ENCODE data around the gene C4orf36.

Gene C4orf36, protein sequence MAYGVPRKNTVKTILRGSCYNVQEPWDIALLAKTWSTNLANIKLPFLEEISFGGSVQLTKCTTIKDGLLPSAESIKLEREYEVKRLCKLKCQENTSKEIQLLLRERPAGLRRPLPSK

DNA sequence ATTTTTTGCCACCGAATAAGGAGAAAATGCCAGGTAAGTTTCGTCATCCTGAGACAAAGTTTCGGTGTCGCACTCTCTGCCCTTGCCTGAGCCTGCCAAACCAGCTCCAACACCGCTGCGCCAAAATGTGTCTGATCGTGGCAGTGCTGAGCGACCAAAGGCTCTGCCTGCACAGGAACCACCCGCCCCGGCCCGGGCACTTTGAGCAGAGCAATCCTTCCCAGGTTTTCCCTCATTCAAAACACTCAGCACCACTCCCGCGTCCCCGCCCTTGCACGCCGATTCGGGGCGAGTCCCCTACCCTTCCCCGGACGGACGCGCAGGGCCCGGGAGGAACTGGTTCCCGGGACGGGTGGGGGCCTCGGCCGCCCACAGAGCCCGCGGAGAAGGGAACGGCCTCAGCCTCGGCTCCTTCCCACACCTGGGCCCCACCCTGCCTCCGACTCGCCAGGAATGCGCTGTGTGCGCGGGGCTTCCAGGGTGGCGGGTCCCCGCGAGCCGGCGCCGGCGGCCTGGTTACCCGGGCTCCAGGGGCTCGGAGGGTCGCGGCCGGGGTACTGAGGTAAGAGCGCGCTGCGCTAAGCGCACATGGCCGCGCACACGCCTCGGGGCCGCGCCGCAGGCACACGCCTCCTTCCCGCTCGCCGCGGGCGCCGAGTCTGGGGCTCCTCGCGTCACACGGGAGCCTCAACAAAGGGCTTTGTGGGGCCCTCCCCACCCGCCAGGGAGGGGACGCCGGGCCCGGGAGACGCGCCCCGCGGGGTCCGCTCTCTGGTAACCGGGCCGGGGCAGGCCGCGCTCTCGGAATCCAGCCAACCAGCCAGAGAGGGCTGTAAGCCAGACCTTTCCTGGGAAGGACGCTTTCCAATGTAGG lies at the start of gene C4orf36:
C4orf36 (minus strand) TSS at position 661 of the 874 bp plus-strand sequence. CDS start 902 bp downstream, outside the sequence.
- peak; percentile 74 for DNase-seq

- DNase-seq = no peak
Observed at GRCh38 chr4:86940920-86941460, 48.8 kb upstream of the C4orf36 start.

DNA sequence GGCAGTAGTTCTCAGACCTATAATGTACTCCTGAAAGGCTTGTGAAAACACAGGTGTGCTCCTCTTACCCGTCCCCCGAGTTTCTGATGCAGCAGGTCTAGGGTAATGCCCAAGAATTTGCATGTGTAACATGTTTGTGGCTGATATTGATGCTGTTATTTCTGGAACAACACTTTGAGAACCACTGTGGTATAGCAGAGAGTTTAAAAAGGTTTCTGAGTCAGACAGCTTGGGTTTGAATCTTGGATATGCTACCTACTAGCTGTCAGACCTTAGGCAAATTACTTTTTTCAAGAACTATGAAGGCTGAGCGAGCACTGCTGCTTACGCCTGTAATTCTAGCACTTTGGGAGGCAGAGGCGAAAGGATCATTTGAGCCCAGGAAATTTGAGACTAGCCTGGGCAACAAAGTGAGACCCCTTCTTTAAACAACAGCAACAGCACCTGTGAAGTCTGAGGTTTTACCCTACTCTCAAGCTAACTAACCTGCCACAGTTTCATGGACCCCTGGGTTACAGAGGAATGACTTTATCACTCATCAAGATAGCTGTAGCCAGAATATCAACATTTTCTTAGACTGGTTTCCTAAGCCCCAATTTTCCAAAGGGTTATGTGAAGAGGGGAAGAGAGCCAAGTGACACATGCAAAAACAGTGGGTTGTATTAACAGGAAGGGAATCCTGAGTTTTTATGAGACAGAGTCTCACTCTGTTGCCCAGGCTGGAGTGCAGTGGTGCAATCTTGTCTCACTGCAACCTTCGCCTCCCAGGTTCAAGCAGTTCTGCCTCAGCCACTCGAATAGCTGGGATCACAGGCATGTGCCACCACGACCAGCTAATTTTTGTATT lies 47.7 kb upstream of the C4orf36 start:
- DNase-seq = no peak

- DNase-seq = peak; percentile 58
Observed at GRCh38 chr4:86938771-86939520, 46.7 kb upstream of the C4orf36 start.

GRCh38 chr4:86935853-86936733 lies 43.9 kb upstream of the C4orf36 start:
- DNase-seq = peak; percentile 91

DNA sequence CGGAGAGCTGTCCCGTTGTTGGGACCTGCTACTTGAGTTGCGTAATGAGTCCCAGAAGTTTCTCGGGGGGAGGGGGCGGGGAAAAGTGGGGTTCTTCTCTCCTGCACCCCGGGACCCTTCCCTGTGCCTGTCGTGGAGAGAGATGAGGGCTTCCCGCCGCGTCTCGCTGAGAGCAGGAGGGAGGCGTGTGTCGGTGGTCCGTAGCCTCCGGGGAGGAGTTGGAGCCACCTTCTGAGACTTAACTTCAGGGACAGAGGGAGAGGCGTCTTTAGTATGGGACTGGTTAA lies 43.3 kb upstream of the C4orf36 start:
- DNase-seq = peak; percentile 78

DNA sequence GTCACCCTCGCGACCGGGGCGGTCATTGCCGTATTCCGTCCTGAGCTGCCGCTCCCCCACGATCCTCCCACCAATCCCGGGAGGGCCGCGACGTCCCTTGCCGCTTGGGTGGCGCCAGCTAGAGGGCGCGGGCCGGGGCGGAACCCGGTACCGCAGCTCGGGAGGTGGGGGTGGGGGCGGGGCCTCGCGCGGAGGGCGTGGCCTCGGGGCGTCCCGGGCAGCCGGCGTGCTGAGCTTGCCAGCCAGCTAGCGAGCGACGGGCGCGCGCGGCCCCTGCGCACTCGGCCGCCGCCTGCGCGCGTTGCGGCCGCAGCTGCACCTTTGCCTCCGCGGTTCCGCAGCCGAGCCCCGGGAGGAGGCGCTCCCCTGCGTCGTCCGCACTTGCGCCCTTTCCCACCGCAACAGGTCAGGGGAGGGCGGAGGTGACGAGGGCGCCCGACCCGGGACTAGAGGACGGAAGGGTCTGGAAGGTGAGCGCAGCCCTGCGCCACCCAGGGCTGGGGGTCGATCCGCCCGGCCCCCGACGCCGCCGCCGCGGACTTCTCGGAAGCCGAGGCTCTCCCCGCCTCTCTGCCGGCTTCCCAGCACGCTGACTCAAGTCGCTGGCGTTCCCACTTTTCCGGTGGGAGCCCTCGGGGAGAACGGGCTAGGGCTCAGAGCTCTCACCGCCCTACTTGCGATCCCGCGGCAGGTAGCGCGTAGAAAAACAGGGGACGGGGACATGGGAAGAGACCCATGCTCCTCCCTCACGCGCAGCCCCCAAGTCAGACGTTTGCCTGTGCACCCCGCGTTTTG lies 42.7 kb upstream of the C4orf36 start, which contains the start of gene AFF1:
AFF1 (plus strand) TSS at position 241 of the 795 bp plus-strand sequence. CDS start 13,523 bp downstream, outside the sequence.
- peak; percentile 96 for DNase-seq

GRCh38 chr4:86934147-86934770 lies 42.0 kb upstream of the C4orf36 start:
- DNase-seq = no peak

DNA sequence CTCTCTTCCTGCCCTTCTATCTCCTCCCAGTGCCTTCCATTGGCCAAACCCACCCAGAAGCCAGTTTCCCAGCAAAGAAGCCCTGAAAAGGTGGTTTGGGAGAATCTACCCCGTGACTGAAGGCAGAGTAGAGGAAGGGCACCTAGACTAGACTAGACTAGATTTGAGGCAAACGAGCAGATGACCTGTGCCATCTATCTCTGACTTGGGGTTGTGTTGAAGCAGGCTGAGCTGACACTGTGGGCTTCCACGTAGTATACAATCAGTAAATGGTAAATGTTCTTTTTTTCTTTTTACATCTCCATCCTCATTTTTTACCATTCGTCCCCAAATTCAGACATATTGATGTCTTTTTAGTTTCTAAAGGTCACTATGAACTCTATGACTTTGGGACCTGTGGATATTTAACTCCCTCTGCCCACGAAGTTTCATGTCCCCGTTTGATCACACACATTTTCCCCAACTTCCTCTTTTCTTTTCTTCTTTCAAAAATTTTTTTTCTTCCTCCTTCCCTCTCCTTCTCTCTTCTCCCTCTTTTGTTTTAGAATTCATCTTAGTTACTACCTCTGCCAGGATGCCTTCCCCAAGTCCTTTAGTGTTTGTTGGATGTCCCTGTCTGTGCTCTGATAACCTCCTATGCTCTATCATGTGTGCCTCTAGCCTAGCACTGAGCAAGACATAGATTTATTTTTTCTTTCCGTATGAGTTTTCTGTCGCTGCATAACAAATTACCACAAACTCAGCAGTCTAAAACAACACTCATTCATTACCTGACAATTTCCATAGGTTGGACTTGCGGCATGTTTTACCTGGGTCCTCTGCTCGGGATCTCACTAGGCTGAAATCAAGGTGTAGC lies 36.4 kb upstream of the C4orf36 start:
- no peak for DNase-seq

DNA sequence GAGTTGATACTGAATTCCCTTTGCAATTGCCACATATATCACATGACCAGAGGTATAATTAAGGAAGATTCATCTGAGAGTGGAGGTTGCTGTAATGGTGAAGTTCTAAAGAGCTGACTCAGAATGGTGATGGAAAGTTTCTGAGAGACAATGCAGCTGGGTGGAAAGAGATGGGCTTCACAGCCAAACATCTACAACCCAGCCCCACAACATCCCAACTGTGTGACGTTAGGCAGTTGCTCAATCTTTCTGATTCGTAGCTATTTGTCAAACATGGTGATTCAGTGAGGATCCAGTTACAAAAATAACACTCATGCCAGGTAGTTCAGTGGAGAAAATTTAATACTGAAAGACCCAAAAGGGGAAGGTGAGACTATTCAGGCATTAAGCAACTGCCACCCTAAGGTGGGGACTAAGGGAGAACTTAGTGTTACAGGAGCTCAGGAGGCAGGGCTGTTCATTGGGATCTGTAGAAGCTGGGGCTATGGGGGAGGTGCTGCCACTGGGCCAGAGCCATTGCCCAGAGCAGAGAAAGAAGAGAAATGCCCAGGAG lies 35.7 kb upstream of the C4orf36 start:
- no peak for DNase-seq

- no peak for DNase-seq
Observed at GRCh38 chr4:86926435-86927086, 34.3 kb upstream of the C4orf36 start.

DNA sequence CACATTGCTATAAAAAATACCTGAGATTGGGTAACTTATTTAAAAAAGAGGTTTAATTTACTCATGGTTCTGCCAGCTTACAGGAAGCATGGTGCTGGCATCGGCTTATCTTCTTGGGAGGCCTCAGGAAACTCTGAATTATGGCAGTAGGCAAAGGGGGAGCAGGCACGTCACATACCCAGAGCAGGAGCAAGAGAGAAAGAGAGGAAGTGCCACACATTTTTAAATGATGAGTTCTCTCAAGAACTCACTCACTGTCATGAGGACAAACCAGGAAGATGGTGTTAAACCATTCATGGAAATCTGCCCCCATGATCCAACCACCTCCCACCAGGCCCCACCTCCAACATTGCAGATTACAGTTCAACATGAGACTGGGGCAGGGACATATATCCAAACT lies 32.6 kb upstream of the C4orf36 start:
- DNase-seq = no peak

GRCh38 chr4:86921608-86922252 lies 29.5 kb upstream of the C4orf36 start:
- DNase-seq = no peak

- no peak for DNase-seq
Observed at GRCh38 chr4:86919561-86920223, 27.5 kb upstream of the C4orf36 start.

DNA sequence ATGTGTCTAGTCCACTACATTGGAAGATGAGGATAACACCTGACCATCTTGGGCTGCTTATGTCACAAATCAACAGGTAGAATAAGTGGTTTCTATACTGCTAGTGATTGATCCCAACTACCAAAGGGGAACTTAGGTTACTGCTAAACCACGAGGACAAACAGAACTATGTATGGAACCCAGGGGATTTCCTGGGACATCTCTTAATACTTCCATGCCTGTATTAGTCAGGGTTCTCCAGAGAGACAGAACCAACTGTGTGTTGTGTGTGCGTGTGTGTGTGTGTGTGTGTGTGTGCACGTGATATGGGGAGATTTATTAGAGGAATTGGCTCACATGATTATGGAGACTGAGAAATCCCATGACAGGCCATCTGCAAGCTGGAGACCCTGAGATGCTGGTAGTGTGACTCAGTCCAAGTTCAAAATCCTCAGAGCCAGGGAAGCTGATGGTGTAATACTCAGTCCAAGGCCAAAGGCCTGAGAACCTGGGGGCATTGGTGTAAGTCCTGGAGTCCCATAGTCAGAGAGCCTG lies 26.4 kb upstream of the C4orf36 start:
- DNase-seq = no peak

DNA sequence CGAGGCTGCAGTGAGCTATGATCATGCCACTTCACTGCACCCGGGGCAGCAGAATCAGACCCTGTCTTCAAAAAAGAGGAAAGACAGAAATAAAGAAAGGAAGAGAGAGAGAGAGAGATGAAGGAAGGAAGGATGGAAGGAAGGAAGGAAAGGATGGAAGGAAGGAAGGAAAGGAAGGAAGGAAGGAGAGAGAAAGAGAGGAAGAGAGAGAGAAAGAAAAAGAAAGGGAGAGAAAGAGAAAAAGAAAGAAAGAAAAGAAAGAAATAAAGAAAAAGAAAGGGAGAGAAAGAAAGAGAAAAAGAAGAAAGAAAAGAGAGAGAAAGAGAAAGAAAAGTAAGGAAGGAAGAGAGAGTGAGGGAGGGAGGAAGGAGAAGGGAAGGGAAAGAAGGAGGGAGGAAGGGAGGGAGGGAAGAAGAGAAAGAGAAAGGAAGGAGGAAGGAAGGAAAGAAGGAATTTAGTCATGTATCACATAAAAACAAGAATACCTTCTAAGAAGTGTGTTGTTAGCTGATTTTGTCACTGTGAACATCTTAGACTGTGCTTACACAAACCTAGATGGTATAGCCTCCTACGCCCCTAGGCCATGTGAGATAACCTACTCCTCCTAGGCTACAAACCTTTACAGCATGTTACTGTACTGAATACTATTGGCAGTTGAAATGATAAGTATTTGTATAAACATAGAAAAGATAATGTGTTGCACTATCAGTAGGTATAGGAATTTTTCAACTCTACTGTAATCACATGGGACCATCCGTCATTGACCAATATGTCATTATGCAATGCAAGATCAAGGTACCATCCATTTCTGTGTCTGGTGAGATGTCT lies 25.2 kb upstream of the C4orf36 start:
- DNase-seq = peak; percentile 67
